Stimulated activated CD8-positive, alpha-beta memory T cell treated with anti-CD3 and anti-CD28 coated beads, Interleukin-4, amount 100 ng/mL, for 1 hour (primary cell): ENCODE measurements around the gene ADNP.

Experiments used
- DNase-seq, 2 donors: peaks; one replicate each; pipeline ENCODE4 v3.0.0-alpha.2; 2020; ENCODE audit warnings: low read depth in 2 of 2, low spot score in 1 of 2

Gene ADNP

DNA sequence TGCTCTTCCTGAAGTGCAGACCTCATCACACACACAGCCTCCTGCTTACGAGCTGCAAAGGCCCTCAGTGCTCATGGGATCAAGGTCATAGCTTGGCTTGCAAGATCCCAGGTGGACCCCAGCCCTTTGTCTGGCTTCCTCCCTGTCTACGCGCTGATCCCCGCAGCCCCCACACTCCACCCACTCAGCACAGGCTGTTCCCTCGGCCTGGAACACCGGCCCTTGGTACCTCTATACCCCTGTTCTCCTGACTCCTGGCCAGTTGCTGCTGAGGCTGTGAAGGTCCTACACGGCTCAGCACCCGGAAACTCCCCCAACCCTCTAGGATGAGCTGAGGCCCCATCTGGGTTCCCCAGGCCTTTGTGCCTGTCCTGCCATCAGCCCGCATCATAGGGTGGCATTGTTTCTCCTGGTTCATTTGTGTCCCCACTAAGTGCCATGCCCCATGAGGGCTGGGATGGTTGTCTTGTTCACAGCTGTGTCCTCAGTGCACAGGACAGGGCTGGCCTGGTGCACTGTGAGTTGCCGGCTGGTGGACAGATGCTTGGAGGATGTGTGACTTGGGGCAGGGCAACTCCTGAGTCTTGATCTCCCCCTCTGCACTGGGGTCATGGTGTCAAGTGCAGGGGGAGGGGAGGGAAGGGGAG is 57.0 kb downstream of the ADNP start:
- no peak for DNase-seq

DNA sequence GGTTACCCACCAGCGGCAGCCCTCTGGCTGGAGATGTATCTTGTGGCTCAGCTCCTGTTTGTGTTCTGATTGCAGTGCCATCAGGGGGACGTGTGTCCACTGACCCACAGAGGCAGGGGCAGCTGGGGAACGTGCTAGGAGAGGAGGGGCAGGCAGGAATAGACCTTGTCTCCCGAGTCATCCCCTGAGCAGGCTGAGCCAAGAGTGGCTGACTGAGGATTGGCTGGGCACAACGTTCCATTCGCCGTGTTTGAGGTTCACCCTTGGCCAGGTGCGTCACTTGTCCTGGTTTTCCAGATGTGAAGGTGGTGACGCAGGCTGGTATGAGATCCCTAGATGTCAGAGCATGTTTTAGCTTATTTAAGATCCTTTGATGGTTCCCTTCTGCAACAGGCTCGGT is 57.7 kb downstream of the ADNP start:
- no peak for DNase-seq

DNA sequence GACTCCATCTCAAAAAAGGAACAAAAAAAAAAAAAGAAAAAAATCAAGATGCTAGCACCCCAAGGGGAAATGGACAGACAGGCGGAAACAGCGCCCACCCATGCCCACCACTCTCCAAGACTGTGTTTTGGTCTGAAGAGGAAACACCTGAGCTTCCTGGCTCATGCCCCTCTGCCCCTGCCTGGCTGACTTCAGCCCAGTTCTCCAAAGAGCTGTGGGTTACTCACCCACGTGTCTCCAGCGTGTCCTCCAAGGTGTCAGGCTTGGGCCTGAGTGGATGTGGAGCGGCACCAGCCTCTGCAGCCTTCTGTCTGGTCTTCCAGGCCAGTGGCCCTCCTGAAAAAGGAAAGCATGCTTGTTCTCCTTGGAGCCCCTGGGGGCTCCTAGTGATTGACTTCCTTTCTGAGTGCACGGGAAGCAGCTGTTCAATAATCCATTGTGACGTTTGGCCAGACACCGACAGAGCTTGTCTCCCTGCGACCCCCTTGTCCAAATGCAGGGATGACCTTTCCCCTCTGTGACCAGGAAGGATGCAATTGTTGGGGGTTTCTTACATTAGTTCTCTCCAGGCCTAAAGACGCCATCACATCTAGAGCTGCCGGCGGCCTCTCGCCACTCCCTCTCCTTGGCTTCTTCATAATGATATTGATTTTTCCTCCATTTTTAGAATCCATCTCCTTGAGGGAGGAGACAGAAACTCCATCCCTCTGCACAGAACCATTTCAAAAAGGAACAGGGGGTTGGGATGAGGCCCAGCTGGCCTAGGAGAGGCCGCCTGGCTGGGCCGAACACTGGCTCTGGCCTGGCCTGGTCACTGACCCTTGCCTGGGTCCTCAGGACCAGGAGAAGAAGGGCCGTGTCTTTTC is 58.4 kb downstream of the ADNP start:
- no peak for DNase-seq

DNA sequence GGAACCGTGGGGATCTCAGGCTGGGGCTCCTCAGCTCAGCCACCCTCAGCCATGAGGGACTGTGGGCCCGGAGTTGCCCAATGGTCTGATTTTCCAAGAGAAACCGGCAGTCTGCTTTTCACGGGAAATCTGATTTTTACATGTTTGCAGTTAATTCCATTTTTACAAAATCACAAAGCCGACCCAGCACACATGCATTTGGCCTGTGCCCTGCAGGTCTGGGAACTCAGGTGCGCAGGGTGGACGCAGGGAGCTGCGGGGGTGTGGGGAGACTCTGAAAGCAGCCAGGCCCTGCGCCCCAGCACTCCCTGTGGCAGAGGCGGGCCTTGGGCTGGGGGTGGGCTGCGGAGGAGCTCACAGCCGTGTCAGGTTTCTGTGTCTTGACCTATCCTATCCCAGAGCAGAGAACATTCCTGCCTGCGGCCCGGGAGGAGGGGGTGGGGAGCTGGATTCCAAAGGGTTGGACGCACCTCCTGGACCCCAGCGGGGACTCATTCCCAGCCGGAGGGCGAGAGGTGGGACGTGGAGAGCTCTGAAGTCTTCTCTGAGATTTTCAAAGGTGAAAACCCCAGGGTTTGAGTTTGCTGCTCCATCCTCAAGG is 60.6 kb downstream of the ADNP start:
- DNase-seq = no peak

DNA sequence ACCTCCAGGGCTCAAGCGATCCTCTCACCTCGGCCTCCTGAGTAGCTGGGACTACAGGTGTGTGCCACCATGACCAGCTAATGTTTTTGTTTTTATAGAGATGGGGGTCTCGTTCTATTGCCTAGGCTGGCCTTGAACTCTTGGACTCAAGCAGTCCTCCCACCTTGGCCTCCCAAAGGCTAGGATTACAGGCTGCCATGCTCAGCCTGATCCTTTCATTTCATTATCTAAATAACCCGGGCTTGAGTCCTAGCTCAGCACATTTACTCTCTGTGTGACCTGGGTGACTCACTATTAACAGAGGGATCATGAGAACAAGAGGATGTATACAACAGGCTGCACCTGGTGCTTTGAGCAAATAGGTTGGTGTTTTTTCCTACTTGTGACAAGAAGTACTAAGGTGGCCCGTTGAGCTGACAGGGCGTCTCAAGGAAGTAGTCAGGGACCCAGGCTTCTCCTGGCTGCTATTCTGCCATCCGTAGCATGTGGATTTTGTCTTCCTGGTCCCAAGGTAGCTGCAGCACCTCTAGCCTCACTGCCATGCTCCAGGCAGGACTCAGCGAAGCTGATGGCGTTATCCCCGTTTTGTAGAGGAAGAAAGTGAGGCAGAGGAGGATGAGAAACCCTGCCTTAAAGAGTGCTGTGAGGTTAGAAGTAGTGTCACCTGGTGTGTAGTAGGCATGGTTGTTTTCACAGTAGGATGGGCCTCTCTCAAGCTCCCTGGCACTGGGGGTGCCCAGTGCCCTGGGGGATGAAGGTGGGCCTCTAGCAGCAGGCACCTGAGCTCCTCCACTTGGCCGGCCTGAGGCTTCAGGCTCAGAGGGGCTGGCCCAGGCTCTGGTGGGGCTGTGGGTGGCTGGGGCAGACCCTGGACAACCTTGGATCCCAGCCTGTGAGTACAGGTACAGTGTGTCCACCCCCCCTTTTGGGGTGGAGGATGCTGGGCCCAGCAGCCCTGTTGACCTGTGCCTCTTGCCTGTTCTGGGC is 62.4 kb downstream of the ADNP start:
- DNase-seq = no peak

DNA sequence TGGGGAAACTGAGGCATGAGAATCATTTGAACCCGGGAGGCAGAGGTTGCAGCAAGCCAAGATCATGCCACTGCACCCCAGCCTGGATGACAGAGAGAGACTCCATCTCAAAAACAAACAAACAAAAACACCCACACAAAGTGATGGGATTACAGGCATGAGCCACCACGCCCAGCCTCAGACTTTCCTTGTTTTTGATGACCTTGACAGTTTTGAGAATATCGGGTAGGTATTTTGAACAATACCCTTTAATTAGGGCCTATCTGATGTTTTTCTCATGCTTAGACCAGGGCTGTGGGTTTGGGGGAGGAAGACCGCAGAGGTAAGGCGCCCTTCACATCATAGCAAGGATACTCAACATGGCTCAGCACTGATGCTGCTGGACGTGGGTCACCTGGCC is 63.4 kb downstream of the ADNP start:
- DNase-seq = no peak

DNA sequence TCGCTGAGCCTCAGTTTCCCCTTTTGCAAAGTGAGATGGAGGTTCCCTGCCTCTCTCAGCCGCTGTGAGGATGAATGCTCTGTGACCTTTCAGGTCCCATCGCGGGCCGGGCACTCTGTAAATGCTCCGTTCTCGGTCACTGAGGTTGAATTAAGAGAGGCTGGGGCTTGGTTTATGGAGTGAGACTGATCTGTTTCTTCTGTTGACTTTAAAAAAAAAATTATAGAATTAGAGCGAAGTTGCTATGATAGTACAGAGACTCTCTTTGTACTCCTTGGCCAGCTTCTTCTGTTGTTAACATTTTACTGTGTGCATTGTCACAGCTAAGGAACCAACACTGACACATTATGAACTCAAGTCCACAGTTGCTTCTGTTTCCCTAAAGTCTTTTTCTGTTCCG is 64.4 kb downstream of the ADNP start:
- DNase-seq = no peak

DNA sequence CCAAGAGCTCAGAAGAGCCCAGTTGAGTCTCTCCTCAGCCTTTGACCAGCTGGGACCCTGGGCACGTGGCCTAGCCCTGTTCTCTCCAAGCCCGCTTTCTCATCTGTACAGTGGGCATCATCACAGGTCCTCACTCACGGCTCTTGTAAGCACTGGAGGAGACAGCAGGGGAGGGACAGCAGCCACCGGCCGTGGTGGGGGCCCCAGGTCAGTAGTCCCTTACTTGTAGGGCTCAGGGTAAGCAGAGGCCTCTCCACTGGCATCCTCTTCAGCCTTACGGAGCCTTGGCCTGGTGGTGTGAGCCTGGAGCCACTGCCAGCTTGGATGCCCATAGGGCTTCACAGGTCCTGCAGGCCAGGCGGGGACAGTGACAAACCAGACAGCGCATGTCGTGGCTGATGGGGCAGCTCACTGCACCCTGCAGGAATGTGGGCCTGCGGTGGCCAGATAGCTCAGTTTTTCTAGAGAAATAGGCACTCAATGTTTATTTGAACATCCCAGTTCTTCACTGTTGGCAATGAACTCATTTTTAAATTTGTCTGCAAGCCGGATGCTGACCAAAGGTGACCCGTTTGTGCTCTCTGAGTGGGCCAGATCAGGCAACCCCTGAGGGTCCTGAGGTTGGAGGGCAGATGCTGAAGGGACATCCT is 65.1 kb downstream of the ADNP start:
- DNase-seq = no peak

DNA sequence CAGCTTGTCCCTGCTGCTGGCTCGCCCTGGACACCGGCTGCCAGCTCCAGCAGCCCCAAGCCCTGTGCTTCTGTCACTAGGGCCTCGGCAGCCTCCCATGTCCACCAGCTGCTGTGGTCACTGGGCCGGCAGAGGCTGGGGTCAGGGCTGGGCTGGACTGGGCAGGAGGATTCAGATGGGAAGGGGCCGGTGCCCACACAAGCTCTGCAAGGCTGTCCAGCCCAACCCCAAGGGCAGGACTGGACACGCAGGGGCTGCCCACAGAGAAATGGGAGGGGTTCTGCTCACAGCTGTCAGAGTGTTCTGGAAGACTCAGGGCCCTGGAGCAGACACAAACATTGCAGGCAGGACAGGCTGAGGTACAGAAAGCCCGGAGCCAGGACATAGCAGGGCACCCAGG is 65.6 kb downstream of the ADNP start:
- no peak for DNase-seq

DNA sequence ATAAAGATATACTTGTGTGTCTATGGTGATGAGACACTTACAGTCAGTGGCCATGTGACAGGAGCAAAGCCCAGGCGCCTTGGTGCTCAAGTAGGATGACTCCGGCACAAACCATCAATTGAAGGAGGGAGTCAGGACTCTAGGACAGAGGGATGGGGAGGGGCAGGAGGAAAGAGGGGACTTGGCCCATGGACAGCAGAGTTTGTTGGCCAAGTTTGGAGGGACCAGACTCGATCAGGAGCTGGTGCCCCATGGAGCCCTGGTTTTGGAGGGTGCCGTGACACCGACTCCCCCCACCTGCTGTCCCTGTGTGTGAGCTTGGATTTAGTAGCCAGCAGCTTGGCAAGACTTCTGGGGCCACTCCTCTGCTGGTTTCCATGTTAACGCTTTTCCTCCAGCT is 66.1 kb downstream of the ADNP start:
- no peak for DNase-seq

DNA sequence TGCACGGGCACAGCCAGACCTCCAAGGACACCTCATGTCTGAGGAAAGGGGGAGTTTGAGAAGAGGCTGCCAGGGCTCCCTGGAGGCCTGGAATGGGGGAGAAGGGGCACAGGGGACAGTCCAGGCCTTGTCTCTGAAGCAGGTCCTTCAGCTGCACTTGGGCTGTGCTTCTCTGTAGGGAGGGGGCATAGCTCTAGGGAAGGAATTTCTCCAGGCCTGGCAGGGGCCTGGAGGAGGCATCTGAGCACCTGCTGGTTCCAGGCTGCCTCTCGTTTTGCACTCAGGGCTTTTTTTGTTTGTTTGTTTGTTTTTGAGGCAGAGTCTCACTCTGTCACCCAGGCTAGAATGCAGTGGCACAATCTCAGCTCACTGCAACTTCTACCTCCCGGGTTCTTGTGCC is 68.7 kb downstream of the ADNP start:
- no peak for DNase-seq

DNA sequence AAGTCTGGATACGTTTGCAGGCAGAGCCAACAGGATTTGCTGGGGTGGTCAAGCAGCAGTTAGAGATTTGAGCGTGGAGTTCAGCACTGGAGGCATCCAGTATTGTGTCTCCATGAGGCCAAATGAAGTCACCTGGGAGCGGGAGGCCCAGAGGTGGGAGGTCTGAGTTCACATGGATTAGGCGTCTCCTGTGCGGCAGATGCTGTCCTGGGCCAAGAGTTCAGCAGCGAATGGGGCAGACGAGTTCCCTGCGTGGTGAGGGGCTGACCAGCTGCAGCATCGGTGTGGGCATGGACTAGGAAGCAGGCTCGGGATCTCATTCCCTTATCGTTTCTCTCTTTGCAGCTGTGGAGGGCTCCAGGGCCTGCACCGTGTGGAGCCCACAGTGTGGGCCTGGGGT is 70.2 kb downstream of the ADNP start:
- no peak for DNase-seq

DNA sequence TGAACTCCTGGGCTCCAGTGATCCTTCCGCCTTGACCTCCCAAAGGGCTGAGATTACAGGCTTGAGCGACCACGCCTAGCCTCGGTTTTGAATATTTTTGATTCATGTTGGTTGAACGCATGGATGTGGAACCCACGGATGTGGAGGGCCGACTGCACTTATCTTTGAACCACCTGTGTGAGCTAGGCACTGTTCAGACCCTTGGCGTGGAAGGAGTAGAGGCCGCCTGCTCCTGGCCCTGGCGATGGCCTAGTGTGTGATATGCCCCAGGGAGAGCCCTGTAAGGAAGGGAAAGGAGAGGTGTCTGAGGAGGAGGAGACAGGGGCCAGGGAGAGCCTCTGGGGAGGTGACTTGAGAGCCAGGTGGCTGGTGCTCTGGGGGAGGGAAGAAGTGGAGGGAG is 72.1 kb downstream of the ADNP start:
- DNase-seq = no peak

DNA sequence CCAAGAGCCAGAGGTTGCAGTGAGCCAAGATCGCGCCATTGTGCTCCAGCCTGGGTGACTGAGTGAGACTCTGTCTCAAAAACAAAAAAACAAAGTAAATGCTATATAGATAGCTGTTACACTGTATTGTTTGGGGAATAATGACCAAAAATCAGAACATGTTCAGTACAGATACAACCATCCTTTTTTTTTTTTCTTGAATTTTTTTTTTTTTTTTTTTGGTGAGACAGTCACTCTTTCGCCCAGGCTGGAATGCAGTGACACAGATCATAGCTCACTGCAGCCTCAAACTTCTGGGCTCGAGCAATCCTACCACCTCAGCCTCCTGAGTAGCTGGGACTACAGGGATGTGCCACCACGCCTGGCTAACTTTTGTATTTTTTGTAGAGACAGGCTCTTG is 72.7 kb downstream of the ADNP start:
- DNase-seq = no peak

DNA sequence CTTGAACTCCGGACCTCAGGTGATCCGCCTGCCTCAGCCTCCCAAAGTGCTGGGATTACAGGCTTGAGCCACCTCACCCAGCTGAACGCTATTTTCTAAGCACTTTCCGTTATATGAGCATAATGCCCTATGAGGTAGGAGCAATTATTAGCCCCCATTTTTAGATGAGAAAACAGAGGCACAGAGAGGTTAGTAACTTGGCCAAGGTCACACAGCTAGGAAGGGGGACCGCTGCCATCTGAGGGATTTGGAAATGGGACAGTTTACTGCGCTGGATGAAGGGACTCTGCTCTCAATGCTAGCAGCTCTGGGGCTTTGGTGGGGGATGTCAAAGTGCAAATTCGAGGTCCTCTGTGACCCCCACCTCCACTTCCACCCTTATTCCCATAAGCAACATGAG is 73.9 kb downstream of the ADNP start:
- DNase-seq = no peak

DNA sequence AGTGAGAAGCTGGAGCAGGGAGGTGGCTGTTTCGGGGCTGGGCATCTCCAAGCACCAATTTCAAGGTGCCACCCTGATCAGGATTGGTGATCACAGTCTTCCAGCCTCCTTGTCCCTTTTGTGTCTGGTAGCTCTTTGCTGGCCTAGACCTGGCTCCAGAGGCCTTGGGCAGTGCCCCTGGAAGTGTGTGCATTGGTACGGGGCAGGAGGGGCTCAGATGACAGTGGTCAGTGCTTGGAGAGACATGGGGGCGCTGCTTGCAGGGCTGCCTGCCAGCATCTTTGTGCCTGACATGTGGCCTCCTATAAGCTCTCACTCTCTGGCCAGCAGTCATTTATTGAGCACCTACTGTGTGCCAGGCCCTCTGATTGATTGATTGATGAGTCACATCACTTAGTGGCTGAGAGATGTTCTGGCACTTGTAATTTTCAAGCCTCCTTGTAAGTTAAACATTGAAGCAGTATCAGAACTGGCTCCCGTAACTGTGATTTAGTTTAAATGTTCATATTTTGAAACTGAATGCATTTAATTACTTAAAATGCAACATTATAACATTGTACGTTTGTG is 74.7 kb downstream of the ADNP start:
- DNase-seq = no peak

DNA sequence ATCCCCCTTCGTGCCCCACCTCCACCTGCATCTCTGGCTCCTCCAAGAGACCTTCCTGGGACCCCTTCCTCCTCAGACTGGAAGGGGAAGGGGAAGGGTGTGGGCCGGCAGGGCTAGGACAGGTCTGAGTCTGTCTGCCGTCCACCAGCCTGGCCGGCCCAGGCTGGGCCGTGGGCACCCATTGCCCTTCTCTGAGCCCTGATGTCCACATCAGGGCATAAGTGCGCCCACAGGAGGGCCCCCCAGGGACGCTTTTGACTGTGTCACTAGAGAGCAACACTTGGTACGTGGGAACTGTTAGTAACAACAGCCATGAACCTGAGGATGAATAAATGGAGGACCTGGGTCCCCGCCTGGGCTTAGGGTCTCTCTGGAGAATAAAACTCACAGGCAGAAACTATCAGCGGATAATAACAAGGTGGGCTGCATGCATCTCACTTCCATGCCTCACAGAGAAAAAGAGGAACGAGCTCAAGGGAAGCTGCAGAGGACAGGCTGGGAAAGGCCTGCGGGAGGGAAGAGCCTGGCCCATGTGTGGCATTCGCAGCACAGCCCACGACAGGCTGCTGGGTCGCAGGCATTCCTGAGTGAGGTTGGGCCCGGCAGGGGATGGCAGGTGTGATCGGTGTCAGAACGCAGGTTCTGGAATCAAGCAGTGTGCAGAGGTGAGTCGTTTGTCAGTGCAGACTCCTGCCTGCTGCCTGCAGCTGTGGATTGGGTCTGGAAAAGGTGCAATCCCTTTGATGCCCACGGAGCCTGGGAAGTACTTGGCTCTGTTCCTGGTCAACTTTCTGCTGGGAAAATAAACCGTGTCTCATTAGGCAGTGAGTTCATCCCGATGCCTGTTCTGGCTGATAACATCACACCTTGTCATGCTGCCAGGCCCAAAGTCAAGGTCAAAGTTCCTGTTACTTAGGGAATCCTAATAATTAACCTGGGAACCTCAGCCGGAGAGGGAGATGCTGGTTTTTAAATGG is 75.5 kb downstream of the ADNP start:
- no peak for DNase-seq

DNA sequence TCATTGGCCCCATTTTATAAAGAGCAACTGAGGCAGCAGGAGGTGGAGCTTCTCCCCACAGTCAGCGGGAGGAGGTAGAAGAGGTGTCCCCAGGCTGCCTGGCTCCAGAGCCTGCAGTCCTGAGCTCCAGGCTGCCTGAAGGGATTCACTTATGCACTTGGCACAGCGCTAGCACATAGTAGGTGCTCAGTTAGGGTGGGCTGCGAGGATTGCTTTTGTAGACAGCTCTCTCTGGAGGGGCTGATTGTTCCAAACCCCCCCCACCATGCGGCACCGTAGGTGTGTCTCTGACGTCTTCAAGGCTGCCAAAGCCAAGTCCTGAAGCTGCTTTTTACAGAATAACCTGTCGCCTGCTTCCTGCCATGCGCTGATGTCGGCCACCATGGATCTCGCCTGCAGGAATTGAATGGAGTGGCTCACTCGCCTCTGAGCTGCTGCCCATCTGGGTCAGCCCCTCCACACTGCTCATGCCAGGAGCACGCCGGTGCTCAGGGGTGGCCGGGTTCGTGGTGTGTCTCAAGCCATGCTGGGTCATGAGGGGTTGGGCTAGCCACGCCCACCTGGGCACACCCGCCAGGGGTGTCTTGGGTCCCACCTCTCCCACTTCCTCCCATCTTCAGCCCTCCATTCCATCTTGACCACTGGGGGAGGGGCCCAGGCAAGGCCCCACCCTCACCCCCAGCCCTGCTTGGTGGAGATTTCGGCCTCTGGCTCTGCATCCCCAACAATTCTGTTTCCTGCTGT is 76.6 kb downstream of the ADNP start:
- DNase-seq = no peak

DNA sequence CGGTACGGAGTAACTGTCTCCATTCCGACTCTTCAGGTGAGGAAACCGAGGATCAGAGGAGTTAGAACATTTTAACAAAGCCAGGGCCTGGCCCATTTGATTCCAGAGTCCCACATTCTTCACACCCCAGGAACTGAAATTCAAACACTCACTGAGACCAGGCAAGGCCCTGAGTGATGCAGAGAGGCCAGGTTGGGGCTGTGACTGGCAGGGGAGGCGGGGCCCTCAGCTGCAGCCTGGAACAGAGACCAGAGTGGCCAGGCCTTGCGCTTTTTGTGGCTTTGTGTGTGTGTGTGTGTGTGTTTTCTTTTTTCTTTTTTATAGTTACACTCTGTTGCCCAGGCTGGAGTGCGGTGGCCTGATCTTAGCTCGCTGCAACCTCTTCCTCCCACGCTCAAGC is 79.2 kb downstream of the ADNP start:
- no peak for DNase-seq
